HL-60 (cell line): ENCODE results near the gene SUCO.

ENCODE experiments used
- DNase-seq, 2 experiments: peaks; one replicate each; pipeline ENCODE4 v3.0.0-alpha.2; 2010 to 2020; ENCODE audit warnings: low read depth in 1 of 2, low spot score in 1 of 2
- H3K27ac ChIP-seq: fragments of 250-450 bp; sonication (Bioruptor Pico); replicated peaks from 2 replicates; pipeline ENCODE4 v1.5.1; 2020; ENCODE audit warnings: mild to moderate bottlenecking, moderate library complexity
- H3K27me3 ChIP-seq: fragments of 250-450 bp; sonication (Bioruptor Pico); 2 replicates; pipeline ENCODE4 v1.5.1; 2021; ENCODE audit warnings: mild to moderate bottlenecking, moderate library complexity; ENCODE audit not compliant: insufficient read depth, poor library complexity, severe bottlenecking
- H3K4me3 ChIP-seq: replicated peaks from 2 replicates; pipeline ENCODE4 v1.5.1; 2011; ENCODE audit warnings: mild to moderate bottlenecking, control low read depth, low read length; ENCODE audit not compliant: insufficient read depth
- CTCF ChIP-seq: IDR thresholded peaks from one replicate; pipeline ENCODE4 v1.5.1; 2011; ENCODE audit warnings: low read length, control low read depth, inconsistent platforms; ENCODE audit not compliant: insufficient read depth
- GABPA ChIP-seq: IDR thresholded peaks from 2 replicates; pipeline ENCODE4 v1.6.1; 2012; ENCODE audit warnings: low read depth
- POLR2AphosphoS5 ChIP-seq: IDR thresholded peaks from 2 replicates; pipeline ENCODE4 v1.6.1; 2012; ENCODE audit warnings: low read depth
- REST ChIP-seq: IDR thresholded peaks from 2 replicates; pipeline ENCODE4 v1.6.1; 2012; ENCODE audit warnings: low read depth; ENCODE audit not compliant: insufficient replicate concordance
- SPI1 ChIP-seq: IDR thresholded peaks from 2 replicates; pipeline ENCODE4 v1.6.1; 2012; ENCODE audit warnings: low read depth, mild to moderate bottlenecking, borderline replicate concordance

SUCO gene

GRCh38 chr1:172515927-172516326, 17.0 kb upstream of the SUCO start:
- Histone ChIP-seq H3K27me3 (no peaks in the 10 kb centered on the region), H3K27ac (peak overlapping the region; percentile 38), H3K4me3 (no peak overlapping the region)
- TF ChIP-seq CTCF = no peak
- peak; percentile 74 for TF ChIP-seq SPI1
- peak in 1 of 2 experiments; percentile 43 for DNase-seq

- no peak overlapping the region for H3K27ac ChIP-seq
- DNase-seq = no peak
- H3K4me3 ChIP-seq = no peak overlapping the region
- H3K27me3 ChIP-seq = no peaks in the 10 kb centered on the region
- no peak for TF ChIP-seq REST
- no peak for TF ChIP-seq GABPA
- TF ChIP-seq CTCF = no peak
- no peak for TF ChIP-seq SPI1
- no peak for TF ChIP-seq POLR2AphosphoS5
These were observed 15.9 kb upstream of the SUCO start for GRCh38 chr1:172517081-172517480.

- TF ChIP-seq CTCF (no peak), POLR2AphosphoS5 (no peak), REST (no peak), GABPA (no peak), SPI1 (no peak)
- Histone ChIP-seq H3K27ac (no peak overlapping the region), H3K4me3 (no peak overlapping the region), H3K27me3 (no peaks in the 10 kb centered on the region)
- DNase-seq = no peak
These were observed 15.4 kb upstream of the SUCO start for GRCh38 chr1:172517545-172517944.

GRCh38 chr1:172529304-172529703, 3.6 kb upstream of the SUCO start:
- no peaks in the 10 kb centered on the region for H3K27me3 ChIP-seq
- H3K4me3 ChIP-seq = no peak overlapping the region
- H3K27ac ChIP-seq = no peak overlapping the region
- TF ChIP-seq GABPA (no peak), POLR2AphosphoS5 (no peak), REST (no peak), SPI1 (no peak), CTCF (no peak)
- DNase-seq = no peak
